ENCODE measurements around the gene RRP9.

Gene RRP9

DNA sequence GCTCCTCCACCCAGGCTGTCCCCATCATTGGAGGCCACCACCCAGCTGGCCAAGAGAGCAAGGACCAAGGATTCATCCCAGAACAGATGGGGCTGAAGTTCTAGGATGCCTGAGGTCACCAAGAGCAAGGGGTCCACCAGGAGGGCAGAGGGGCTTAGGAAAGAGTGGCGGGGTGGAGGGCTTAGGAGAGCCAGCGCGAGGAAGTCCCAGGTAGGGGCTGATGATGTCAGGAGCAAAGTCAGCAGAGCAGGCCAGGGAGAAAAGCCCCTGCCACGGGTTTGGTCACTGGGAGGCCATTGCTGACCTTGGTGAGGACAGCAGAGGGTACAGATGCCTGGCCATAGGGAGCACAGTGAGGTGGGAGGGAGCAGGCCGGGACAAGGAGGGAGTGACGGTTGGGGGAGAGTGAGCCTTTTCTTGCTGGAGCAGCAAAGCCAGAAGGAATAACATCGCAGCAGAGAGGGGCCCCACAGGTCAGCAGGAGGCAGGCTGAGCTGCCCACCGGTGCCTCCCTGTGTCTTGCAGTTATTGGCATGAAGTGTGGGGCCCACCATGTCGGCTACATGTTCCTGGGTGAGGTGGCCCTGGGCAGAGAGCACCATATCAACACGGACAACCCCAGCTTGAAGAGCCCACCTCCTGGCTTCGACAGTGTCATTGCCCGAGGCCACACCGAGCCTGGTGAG is 5.7 kb upstream of the RRP9 start:
- no peak overlapping the region for H3K9ac ChIP-seq
- H3K36me3 ChIP-seq, result no peaks in the 10 kb centered on the region; a peak in 1 of 22 replicates
- no peak overlapping the region for H3K27ac ChIP-seq
- H3K9me3 ChIP-seq (replicated peaks in 1 of 11), result no peaks in the 10 kb centered on the region
- TF ChIP-seq Cebpa-rat (IDR thresholded peaks at IDR 0.05), result no peak
- no peaks in the 10 kb centered on the region for H4K20me1 ChIP-seq
- H3K27me3 ChIP-seq, result no peaks in the 10 kb centered on the region
- no peak overlapping the region for H3K4me2 ChIP-seq
- no peak overlapping the region for H3K4me3 ChIP-seq
- H3K4me1 ChIP-seq, result peaks cover 10 to 19% (median 17%) of the 10 kb centered on the region in 10 experiments

GRCh38 chr3:51946796-51947195 is 5.1 kb upstream of the RRP9 start:
- peaks cover 12 to 22% (median 19%) of the 10 kb centered on the region in 10 experiments for H3K4me1 ChIP-seq
- H3K27me3 ChIP-seq, result no peaks in the 10 kb centered on the region
- no peak for TF ChIP-seq Cebpa-rat (IDR thresholded peaks at IDR 0.05)
- H3K9me3 ChIP-seq (replicated peaks in 1 of 11), result no peaks in the 10 kb centered on the region
- no peak overlapping the region for H3K4me3 ChIP-seq
- no peaks in the 10 kb centered on the region; a peak in 1 of 22 replicates for H3K36me3 ChIP-seq
- H4K20me1 ChIP-seq, result no peaks in the 10 kb centered on the region
- H3K27ac ChIP-seq, result no peak overlapping the region
- no peak overlapping the region for H3K9ac ChIP-seq
- no peak overlapping the region for H3K4me2 ChIP-seq

DNA sequence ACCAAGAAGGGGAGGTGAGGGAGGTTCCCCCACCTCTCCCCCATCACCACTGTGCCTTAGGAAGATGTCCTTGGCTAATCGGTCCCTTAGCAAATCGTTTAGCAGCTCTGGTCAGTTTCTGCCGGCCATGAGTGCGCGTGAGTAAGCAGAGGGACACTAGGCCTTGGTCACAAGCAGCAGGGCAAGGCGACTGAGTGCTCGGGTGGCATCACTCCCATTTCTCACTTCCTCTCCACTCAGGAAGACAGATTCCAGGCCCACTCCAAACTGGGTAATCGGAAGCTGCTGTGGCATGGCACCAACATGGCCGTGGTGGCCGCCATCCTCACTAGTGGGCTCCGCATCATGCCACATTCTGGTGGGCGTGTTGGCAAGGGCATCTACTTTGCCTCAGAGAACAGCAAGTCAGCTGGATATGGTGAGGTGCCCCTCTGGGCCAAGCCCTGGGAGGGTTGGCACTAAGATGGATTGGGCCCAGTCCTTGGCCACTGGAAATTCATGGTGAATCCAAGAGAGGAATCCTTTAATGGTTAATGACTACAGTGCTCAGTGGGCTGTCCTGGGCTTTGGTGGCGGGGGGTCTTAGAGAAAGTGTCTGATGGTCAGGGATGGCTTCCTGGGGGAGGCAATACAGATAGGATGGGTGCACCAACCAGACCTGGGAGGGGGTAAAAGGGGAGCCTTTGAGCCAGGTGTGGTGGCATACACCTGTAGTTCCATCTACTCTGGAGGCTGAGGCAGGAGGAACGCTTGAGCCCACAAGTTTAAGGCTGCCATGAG is 4.4 kb upstream of the RRP9 start:
- Histone ChIP-seq H3K9ac (no peak overlapping the region), H3K4me2 (no peak overlapping the region), H3K36me3 (no peaks in the 10 kb centered on the region; a peak in 1 of 22 replicates), H3K9me3 (replicated peaks in 1 of 11) (no peaks in the 10 kb centered on the region), H4K20me1 (peaks cover 0 to 5% (median 0%) of the 10 kb centered on the region in 11 experiments; a peak in 3 of 22 replicates), H3K27ac (no peak overlapping the region), H3K4me1 (peaks cover 14 to 22% (median 20%) of the 10 kb centered on the region in 10 experiments), H3K27me3 (no peaks in the 10 kb centered on the region), H3K4me3 (no peak overlapping the region)
- no peak for TF ChIP-seq Cebpa-rat (IDR thresholded peaks at IDR 0.05)

DNA sequence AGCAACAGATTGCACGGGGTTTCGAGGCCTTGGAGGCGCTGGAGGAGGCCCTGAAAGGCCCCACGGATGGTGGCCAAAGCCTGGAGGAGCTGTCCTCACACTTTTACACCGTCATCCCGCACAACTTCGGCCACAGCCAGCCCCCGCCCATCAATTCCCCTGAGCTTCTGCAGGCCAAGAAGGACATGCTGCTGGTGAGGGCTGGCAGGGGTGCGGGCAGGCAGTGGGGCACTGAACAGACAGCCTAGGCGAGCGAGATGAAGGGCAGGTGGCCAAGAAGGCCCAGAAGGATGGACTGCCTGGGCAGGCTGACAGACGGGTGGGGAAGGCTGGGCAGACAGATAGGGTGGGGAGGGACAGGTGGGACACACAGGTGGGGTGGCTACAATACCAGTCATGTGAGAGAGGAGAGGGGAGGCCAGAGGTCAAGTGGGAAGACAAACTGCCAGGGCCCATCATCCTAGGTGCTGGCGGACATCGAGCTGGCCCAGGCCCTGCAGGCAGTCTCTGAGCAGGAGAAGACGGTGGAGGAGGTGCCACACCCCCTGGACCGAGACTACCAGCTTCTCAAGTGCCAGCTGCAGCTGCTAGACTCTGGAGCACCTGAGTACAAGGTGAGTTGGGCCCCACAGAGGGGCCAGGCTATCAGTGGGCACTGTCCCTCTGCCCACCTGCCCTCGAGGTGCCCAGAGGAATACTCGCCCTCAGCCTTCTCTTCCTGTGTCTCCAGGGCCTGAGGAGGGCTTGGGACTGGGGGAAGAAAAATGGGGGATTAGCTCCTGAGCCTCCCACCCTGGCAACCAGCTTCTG is 3.5 kb upstream of the RRP9 start:
- Histone ChIP-seq H3K9ac (no peak overlapping the region), H3K4me2 (no peak overlapping the region), H3K9me3 (replicated peaks in 1 of 11) (no peaks in the 10 kb centered on the region), H3K4me1 (peaks cover 23 to 31% (median 28%) of the 10 kb centered on the region in 10 experiments), H4K20me1 (peaks cover 0 to 14% (median 7%) of the 10 kb centered on the region in 11 experiments; a peak in 15 of 22 replicates), H3K27ac (no peak overlapping the region), H3K36me3 (peaks cover 0 to 3% (median 0%) of the 10 kb centered on the region in 11 experiments; a peak in 2 of 22 replicates), H3K27me3 (no peaks in the 10 kb centered on the region), H3K4me3 (no peak overlapping the region)
- TF ChIP-seq Cebpa-rat (IDR thresholded peaks at IDR 0.05), result no peak

DNA sequence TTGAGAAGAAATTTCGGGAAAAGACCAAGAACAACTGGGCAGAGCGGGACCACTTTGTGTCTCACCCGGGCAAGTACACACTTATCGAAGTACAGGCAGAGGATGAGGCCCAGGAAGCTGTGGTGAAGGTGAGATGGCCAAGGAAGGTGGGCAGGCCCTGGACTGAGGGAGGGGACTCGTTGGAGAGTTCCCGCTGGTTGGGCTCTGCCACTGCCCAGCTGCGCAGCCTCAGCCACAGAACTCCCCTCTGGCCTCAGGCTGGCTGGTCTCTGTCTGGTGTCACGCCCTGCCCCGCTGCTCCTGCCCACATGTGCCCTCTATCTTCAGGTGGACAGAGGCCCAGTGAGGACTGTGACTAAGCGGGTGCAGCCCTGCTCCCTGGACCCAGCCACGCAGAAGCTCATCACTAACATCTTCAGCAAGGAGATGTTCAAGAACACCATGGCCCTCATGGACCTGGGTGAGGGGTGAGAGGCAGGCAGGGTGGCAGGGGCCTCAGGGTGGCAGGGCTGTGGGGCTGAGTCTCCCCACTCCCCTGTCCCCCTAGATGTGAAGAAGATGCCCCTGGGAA is 2.8 kb upstream of the RRP9 start:
- Histone ChIP-seq H3K4me1 (peaks cover 30 to 38% (median 35%) of the 10 kb centered on the region in 10 experiments), H3K4me2 (peak overlapping the region in 1 of 11 experiments; percentile 97; a peak in 1 of 22 replicates), H4K20me1 (peaks cover 0 to 21% (median 14%) of the 10 kb centered on the region in 11 experiments; a peak in 15 of 22 replicates), H3K9ac (0 out of 22 replicates have a peak overlapping the region, but pooled peaks of 1 of the 11 experiments have one; percentile 14), H3K9me3 (replicated peaks in 1 of 11) (no peaks in the 10 kb centered on the region), H3K36me3 (peaks cover 0 to 10% (median 1%) of the 10 kb centered on the region in 11 experiments; a peak in 6 of 22 replicates), H3K27me3 (no peaks in the 10 kb centered on the region), H3K27ac (no peak overlapping the region), H3K4me3 (no peak overlapping the region)
- no peak for TF ChIP-seq Cebpa-rat (IDR thresholded peaks at IDR 0.05)

- Histone ChIP-seq H3K4me1 (peaks cover 36 to 45% (median 42%) of the 10 kb centered on the region in 10 experiments), H3K9me3 (replicated peaks in 1 of 11) (no peaks in the 10 kb centered on the region), H3K36me3 (peaks cover 5 to 18% (median 9%) of the 10 kb centered on the region in 11 experiments), H3K27me3 (no peaks in the 10 kb centered on the region), H4K20me1 (peaks cover 0 to 29% (median 23%) of the 10 kb centered on the region in 11 experiments; a peak in 16 of 22 replicates), H3K4me3 (no peak overlapping the region), H3K27ac (peak overlapping the region in 7 of 11 experiments; percentile 84 to 94 (median 90); a peak in 11 of 22 replicates), H3K9ac (peak overlapping the region in 9 of 11 experiments; percentile 28 to 90 (median 85); a peak in 10 of 22 replicates), H3K4me2 (peak overlapping the region; percentile 84 to 97 (median 92); a peak in 21 of 22 replicates)
- TF ChIP-seq Cebpa-rat (IDR thresholded peaks at IDR 0.05), result no peak
These were observed 2.0 kb upstream of the RRP9 start for GRCh38 chr3:51943451-51944391.

- peak overlapping the region; percentile 79 to 90 (median 86) for H3K9ac ChIP-seq
- H4K20me1 ChIP-seq, result peaks cover 0 to 38% (median 32%) of the 10 kb centered on the region in 11 experiments; a peak in 16 of 22 replicates
- H3K36me3 ChIP-seq, result peaks cover 11 to 27% (median 18%) of the 10 kb centered on the region in 11 experiments
- peak overlapping the region; percentile 81 to 94 (median 89) for H3K27ac ChIP-seq
- H3K4me2 ChIP-seq, result peak overlapping the region; percentile 84 to 97 (median 92)
- no peaks in the 10 kb centered on the region for H3K27me3 ChIP-seq
- no peak for TF ChIP-seq Cebpa-rat (IDR thresholded peaks at IDR 0.05)
- peak overlapping the region; percentile 44 to 90 (median 58) for H3K4me3 ChIP-seq
- no peaks in the 10 kb centered on the region for H3K9me3 ChIP-seq (replicated peaks in 1 of 11)
- H3K4me1 ChIP-seq, result peaks cover 36 to 49% (median 45%) of the 10 kb centered on the region in 10 experiments
These were observed 1.1 kb upstream of the RRP9 start for GRCh38 chr3:51942603-51943450.

Data from BLaER1 treated with 17β-estradiol and CSF1 and Interleukin-3, amounts not matched to agents 10 nM and 100 nM (cell line).